Testis (tissue), 3 donors: ENCODE data around the gene ACBD4. TPM values are rescaled to one million over a fixed set of nuclear protein-coding genes. Genes with fewer than 3 reads are reported as not detected.

ENCODE experiments used
- DNase-seq: peaks from one replicate; pipeline ENCODE4 v3.0.0-alpha.2; 2019
- H3K27ac ChIP-seq, 2 donors: fragments of 200-600 bp; sonication (generic); one replicate each; pipeline ENCODE4 v1.5.1; 2019
- H3K27me3 ChIP-seq: fragments of 200-600 bp; sonication (generic); one replicate; pipeline ENCODE4 v1.5.1; 2019
- H3K36me3 ChIP-seq: fragments of 200-600 bp; sonication (generic); one replicate; pipeline ENCODE4 v1.5.1; 2017; ENCODE audit warnings: low read depth; ENCODE audit errors: missing control alignments
- H3K4me1 ChIP-seq: fragments of 200-600 bp; sonication (generic); one replicate; pipeline ENCODE4 v1.5.1; 2019
- H3K4me3 ChIP-seq, 2 donors: fragments of 200-600 bp; sonication (generic); one replicate each; pipeline ENCODE4 v1.5.1; 2017 to 2019
- H3K9me3 ChIP-seq: fragments of 200-600 bp; sonication (generic); one replicate; pipeline ENCODE4 v1.5.1; 2017
- POLR2A ChIP-seq: fragments of 450-650 bp; IDR thresholded peaks from one replicate; pipeline ENCODE4 v1.6.1; 2017; ENCODE audit warnings: antibody characterized with exemption, mild to moderate bottlenecking, moderate library complexity
- WGBS, 2 donors: methylation state at CpG; one replicate each; pipeline ENCODE4 v1.1.5; 2018; 5-methylcytosine and 5-hydroxymethylcytosine counted together
- intact Hi-C: fragments of 100-400 bp; cut with DNase I; formaldehyde crosslinking; loops from one replicate; pipeline ENCODE4 v1.15.1; 2023; ENCODE audit warnings: low total_unique reads
- polyA plus RNA-seq: library from polyadenylated mRNA; stranded (reverse); fragments of 350-450 nt; fragmentation: Illumina TruSeq; extraction: RNeasy Lipid Tissue Mini Kit (QIAGEN cat#74804); gene quantifications from one replicate; pipeline ENCODE4 v1.2.3, GENCODE V29; 2014; ENCODE audit warnings: low read depth, low replicate concordance; ENCODE audit not compliant: insufficient read depth
- total RNA-seq, 2 donors: library from RNA; depleted of rRNA; stranded (reverse); fragments of >200 nt; gene quantifications; one replicate each; pipeline ENCODE4 v1.2.3, GENCODE V29; 2016
- TF ChIP-seq, protein P1 (sequence below), 3 experiments: fragments of 450-650 bp in 2 of 3; fragments of 200-600 bp in 1 of 3; sonication (generic) in 1 of 3; IDR thresholded peaks; one replicate each; pipeline ENCODE4 v1.5.1; 2016 to 2019; ENCODE audit warnings: antibody characterized with exemption in 3 of 3, mild to moderate bottlenecking in 2 of 3, moderate library complexity in 1 of 3

The ACBD4 gene
- total and polyA plus RNA-seq, 3 donors from 2014 or later: 7.5 to 9.1 (median 8.3) TPM

GRCh38 chr17:45155483-45155882 lies 20.0 kb downstream of the ACBD4 start:
- H3K4me3 ChIP-seq: no peak overlapping the region
- DNase-seq: no peak
- H3K9me3 ChIP-seq: no peaks in the 10 kb centered on the region
- intact Hi-C loops: no loop called here
- H3K27ac ChIP-seq: no peak overlapping the region
- H3K36me3 ChIP-seq: no peaks in the 10 kb centered on the region
- TF ChIP-seq, protein P1, sequence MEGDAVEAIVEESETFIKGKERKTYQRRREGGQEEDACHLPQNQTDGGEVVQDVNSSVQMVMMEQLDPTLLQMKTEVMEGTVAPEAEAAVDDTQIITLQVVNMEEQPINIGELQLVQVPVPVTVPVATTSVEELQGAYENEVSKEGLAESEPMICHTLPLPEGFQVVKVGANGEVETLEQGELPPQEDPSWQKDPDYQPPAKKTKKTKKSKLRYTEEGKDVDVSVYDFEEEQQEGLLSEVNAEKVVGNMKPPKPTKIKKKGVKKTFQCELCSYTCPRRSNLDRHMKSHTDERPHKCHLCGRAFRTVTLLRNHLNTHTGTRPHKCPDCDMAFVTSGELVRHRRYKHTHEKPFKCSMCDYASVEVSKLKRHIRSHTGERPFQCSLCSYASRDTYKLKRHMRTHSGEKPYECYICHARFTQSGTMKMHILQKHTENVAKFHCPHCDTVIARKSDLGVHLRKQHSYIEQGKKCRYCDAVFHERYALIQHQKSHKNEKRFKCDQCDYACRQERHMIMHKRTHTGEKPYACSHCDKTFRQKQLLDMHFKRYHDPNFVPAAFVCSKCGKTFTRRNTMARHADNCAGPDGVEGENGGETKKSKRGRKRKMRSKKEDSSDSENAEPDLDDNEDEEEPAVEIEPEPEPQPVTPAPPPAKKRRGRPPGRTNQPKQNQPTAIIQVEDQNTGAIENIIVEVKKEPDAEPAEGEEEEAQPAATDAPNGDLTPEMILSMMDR (IDR thresholded peaks at IDR 0.05): no peak
- no peak for TF ChIP-seq POLR2A
- H3K27me3 ChIP-seq: no peaks in the 10 kb centered on the region
- 87 to 96% methylated on average over 2 of the region's 2 CpGs for WGBS, 2 donors
- H3K4me1 ChIP-seq: peaks cover 47% of the 10 kb centered on the region

GRCh38 chr17:45156242-45156641 lies 20.8 kb downstream of the ACBD4 start:
- intact Hi-C loops: no loop called here
- DNase-seq: no peak
- WGBS, 2 donors: 94 to 95% methylated on average over 3 of the region's 3 CpGs
- no peaks in the 10 kb centered on the region for H3K9me3 ChIP-seq
- H3K4me3 ChIP-seq: no peak overlapping the region
- no peaks in the 10 kb centered on the region for H3K36me3 ChIP-seq
- H3K27ac ChIP-seq: no peak overlapping the region
- H3K4me1 ChIP-seq: peaks cover 43% of the 10 kb centered on the region
- TF ChIP-seq POLR2A: no peak
- TF ChIP-seq, protein P1 (IDR thresholded peaks at IDR 0.05): no peak
- H3K27me3 ChIP-seq: no peaks in the 10 kb centered on the region

GRCh38 chr17:45160447-45161287 lies 25.2 kb downstream of the ACBD4 start:
- no peaks in the 10 kb centered on the region for H3K27me3 ChIP-seq
- TF ChIP-seq POLR2A: no peak
- TF ChIP-seq, protein P1 (IDR thresholded peaks at IDR 0.05): no peak
- intact Hi-C loops: no loop called here
- peak overlapping the region; percentile 82 to 98 for H3K4me3 ChIP-seq
- H3K9me3 ChIP-seq: no peaks in the 10 kb centered on the region
- no peaks in the 10 kb centered on the region for H3K36me3 ChIP-seq
- peak; percentile 87 for DNase-seq
- peak overlapping the region; percentile 100 for H3K27ac ChIP-seq
- WGBS, 2 donors: 1% methylated on average over 12 to 48 of the region's 48 CpGs
- peaks cover 42% of the 10 kb centered on the region for H3K4me1 ChIP-seq

GRCh38 chr17:45161288-45162024 lies 26.0 kb downstream of the ACBD4 start, which contains the start of gene HEXIM2:
Gene HEXIM2, plus strand, starts transcription at chr17:45161875. Its CDS starts 919 bp downstream, at chr17:45162794.
- Histone ChIP-seq H3K36me3 (no peaks in the 10 kb centered on the region), H3K9me3 (no peaks in the 10 kb centered on the region), H3K4me1 (peaks cover 40% of the 10 kb centered on the region), H3K27ac (peak within 1 kb of the TSS; percentile 100), H3K4me3 (peak within 1 kb of the TSS; percentile 82 to 98), H3K27me3 (no peaks in the 10 kb centered on the region)
- DNase-seq: peak; percentile 99
- WGBS, 2 donors: 0% methylated on average over 35 to 52 of the region's 53 CpGs
- TF ChIP-seq, protein P1 (IDR thresholded peaks at IDR 0.05): no peak
- peak; percentile 91 for TF ChIP-seq POLR2A
- intact Hi-C loops: no loop called here
